Measurements from ENCODE around the gene EI24. TPM values are rescaled to one million over a fixed set of nuclear protein-coding genes. Genes with fewer than 3 reads are reported as not detected.

EI24 gene
- total RNA-seq = 159 and 165 TPM in 2 replicates

GRCh38 chr11:125568970-125569914 lies at the start of gene EI24:
EI24 (plus strand) TSS chr11:125569477; CDS start chr11:125572528, 3,051 bp downstream.

GRCh38 chr11:125592305-125593113 lies 23.2 kb downstream of the EI24 start, which contains the start of gene STT3A:
STT3A (plus strand) TSS chr11:125592852; CDS start chr11:125595916, 3,064 bp downstream.

GRCh38 chr11:125624756-125625213 lies 55.5 kb downstream of the EI24 start, which contains the start of gene CHEK1:
CHEK1 (plus strand) TSS chr11:125625163; CDS start chr11:125626769, 1,606 bp downstream.

Other genes starting within 250 kb of the EI24 start
- gene FEZ1, start 73.2 kb upstream of the EI24 start, total RNA-seq = 65.8 and 70.8 TPM in 2 replicates
- 91.6 and 137 TPM in 2 replicates for gene STT3A, start 23.4 kb downstream of the EI24 start, total RNA-seq
- 5.3 and 15.9 TPM in 2 replicates for gene CHEK1, start 55.7 kb downstream of the EI24 start, total RNA-seq
- under 0.01 TPM in 1 of 2 replicates, not detected in the other for gene ACRV1, start 111.4 kb downstream of the EI24 start, total RNA-seq
- gene PATE1, start 176.8 kb downstream of the EI24 start, total RNA-seq = not detected in 2 replicates
- gene PATE2, start 209.4 kb downstream of the EI24 start, total RNA-seq = not detected in 2 replicates
- not detected in 2 replicates for gene PATE3, start 218.7 kb downstream of the EI24 start, total RNA-seq